ENCODE data around the gene UBE2D1. TPM values are rescaled to one million over a fixed set of nuclear protein-coding genes. Genes with fewer than 3 reads are reported as not detected.

The UBE2D1 gene
- total RNA-seq, 1 experiment from 2014 or later: 21.0 TPM

- ATAC-seq (no peak), DNase-seq (ENCODE audit: low read depth, low spot score) (no peak)
- Histone ChIP-seq H3K4me1 (ENCODE audit: control insufficient read depth, insufficient read depth, low read length) (no peaks in the 10 kb centered on the region), H3K27me3 (ENCODE audit: control insufficient read depth, insufficient read depth, low read length) (no peaks in the 10 kb centered on the region), H3K4me3 (ENCODE audit: low read depth in 2 of 2, low read length in 2 of 2) (no peak overlapping the region), H3K36me3 (ENCODE audit: control insufficient read depth, insufficient read depth, low read length) (no peaks in the 10 kb centered on the region; the same call in 1 of the 2 replicates), H3K27ac (ENCODE audit: low read length) (no peak overlapping the region), H3K9me3 (ENCODE audit: control insufficient read depth, insufficient read depth, low read depth, low read length) (no peaks in the 10 kb centered on the region)
- CTCF ChIA-PET: interaction anchor here (0.7 kb wide), 1 partner anchor 89 kb away, joined by 3 read pairs; no protein-coding TSS in a partner anchor
- TF ChIP-seq TCF7L2 (IDR thresholded peaks at IDR 0.05; ENCODE audit: low read depth, low read length): no peak
- TF ChIP-seq POLR2AphosphoS5 (IDR thresholded peaks at IDR 0.05; ENCODE audit: low read depth, low read length): no peak
- no peak for TF ChIP-seq SIN3A (IDR thresholded peaks at IDR 0.05; ENCODE audit: borderline replicate concordance, insufficient read depth, low read depth, low read length)
- TF ChIP-seq, protein P1, sequence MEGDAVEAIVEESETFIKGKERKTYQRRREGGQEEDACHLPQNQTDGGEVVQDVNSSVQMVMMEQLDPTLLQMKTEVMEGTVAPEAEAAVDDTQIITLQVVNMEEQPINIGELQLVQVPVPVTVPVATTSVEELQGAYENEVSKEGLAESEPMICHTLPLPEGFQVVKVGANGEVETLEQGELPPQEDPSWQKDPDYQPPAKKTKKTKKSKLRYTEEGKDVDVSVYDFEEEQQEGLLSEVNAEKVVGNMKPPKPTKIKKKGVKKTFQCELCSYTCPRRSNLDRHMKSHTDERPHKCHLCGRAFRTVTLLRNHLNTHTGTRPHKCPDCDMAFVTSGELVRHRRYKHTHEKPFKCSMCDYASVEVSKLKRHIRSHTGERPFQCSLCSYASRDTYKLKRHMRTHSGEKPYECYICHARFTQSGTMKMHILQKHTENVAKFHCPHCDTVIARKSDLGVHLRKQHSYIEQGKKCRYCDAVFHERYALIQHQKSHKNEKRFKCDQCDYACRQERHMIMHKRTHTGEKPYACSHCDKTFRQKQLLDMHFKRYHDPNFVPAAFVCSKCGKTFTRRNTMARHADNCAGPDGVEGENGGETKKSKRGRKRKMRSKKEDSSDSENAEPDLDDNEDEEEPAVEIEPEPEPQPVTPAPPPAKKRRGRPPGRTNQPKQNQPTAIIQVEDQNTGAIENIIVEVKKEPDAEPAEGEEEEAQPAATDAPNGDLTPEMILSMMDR (IDR thresholded peaks at IDR 0.05): no peak
- TF ChIP-seq, protein P2, sequence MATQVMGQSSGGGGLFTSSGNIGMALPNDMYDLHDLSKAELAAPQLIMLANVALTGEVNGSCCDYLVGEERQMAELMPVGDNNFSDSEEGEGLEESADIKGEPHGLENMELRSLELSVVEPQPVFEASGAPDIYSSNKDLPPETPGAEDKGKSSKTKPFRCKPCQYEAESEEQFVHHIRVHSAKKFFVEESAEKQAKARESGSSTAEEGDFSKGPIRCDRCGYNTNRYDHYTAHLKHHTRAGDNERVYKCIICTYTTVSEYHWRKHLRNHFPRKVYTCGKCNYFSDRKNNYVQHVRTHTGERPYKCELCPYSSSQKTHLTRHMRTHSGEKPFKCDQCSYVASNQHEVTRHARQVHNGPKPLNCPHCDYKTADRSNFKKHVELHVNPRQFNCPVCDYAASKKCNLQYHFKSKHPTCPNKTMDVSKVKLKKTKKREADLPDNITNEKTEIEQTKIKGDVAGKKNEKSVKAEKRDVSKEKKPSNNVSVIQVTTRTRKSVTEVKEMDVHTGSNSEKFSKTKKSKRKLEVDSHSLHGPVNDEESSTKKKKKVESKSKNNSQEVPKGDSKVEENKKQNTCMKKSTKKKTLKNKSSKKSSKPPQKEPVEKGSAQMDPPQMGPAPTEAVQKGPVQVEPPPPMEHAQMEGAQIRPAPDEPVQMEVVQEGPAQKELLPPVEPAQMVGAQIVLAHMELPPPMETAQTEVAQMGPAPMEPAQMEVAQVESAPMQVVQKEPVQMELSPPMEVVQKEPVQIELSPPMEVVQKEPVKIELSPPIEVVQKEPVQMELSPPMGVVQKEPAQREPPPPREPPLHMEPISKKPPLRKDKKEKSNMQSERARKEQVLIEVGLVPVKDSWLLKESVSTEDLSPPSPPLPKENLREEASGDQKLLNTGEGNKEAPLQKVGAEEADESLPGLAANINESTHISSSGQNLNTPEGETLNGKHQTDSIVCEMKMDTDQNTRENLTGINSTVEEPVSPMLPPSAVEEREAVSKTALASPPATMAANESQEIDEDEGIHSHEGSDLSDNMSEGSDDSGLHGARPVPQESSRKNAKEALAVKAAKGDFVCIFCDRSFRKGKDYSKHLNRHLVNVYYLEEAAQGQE (IDR thresholded peaks at IDR 0.05; ENCODE audit: insufficient read depth in 1 of 2, low read depth in 2 of 2, low read length in 1 of 2): no peak
- in situ Hi-C loops (cut with HindIII; ENCODE audit: low pct_unique_long_range_greater_than_20kb, low sequenced_read_pairs): no loop called here
- no TSS peak for BruUV-seq (replicated peaks)
- intact Hi-C loops (cut with micrococcal nuclease; ENCODE audit: unreplicated experiment): no loop called here
- POLR2A ChIA-PET: interaction anchor here (0.7 kb wide), 1 partner anchor 30 kb away, joined by 8 read pairs; no protein-coding TSS in a partner anchor
These were observed 7.1 kb downstream of the UBE2D1 start for GRCh38 chr10:58341947-58342346.

DNA sequence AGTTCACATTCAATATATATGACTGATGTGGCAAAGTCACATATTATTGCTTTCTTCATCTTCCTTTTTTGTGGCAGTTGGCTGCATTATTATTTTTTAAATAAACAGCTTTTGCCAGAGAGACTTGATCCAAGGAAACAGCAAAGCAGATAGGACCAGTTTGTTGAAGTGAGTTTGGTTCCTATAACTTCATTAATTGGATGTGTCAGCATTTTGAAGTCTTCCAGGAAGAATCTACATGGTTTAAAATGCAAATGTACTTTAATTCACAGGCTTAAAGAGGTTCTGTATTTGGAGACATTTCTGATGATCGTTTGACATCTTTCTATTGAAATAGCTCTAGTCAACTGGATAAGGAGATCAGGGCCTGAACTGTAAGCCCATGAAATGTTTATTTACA, 13.2 kb downstream of the UBE2D1 start:
- Histone ChIP-seq H3K4me1 (ENCODE audit: control insufficient read depth, insufficient read depth, low read length) (peaks cover 9% of the 10 kb centered on the region; the same call in 1 of the 2 replicates), H3K27me3 (ENCODE audit: control insufficient read depth, insufficient read depth, low read length) (no peaks in the 10 kb centered on the region), H3K36me3 (ENCODE audit: control insufficient read depth, insufficient read depth, low read length) (no peaks in the 10 kb centered on the region), H3K9me3 (ENCODE audit: control insufficient read depth, insufficient read depth, low read depth, low read length) (no peaks in the 10 kb centered on the region), H3K4me3 (ENCODE audit: low read depth in 2 of 2, low read length in 2 of 2) (no peak overlapping the region), H3K27ac (ENCODE audit: low read length) (no peak overlapping the region)
- in situ Hi-C loops (cut with HindIII; ENCODE audit: low pct_unique_long_range_greater_than_20kb, low sequenced_read_pairs): no loop called here
- CTCF ChIA-PET: no interaction called here
- ATAC-seq (no peak), DNase-seq (ENCODE audit: low read depth, low spot score) (no peak)
- no TSS peak for BruUV-seq (replicated peaks)
- TF ChIP-seq, protein P1 (IDR thresholded peaks at IDR 0.05): no peak
- no peak for TF ChIP-seq POLR2AphosphoS5 (IDR thresholded peaks at IDR 0.05; ENCODE audit: low read depth, low read length)
- no peak for TF ChIP-seq TCF7L2 (IDR thresholded peaks at IDR 0.05; ENCODE audit: low read depth, low read length)
- TF ChIP-seq, protein P2 (IDR thresholded peaks at IDR 0.05; ENCODE audit: insufficient read depth in 1 of 2, low read depth in 2 of 2, low read length in 1 of 2): no peak
- TF ChIP-seq SIN3A (IDR thresholded peaks at IDR 0.05; ENCODE audit: borderline replicate concordance, insufficient read depth, low read depth, low read length): no peak
- intact Hi-C loops (cut with micrococcal nuclease; ENCODE audit: unreplicated experiment): no loop called here
- POLR2A ChIA-PET: no interaction called here

Measured in Panc1 (cell line).